ENCODE results near the gene HRC. TPM values are rescaled to one million over a fixed set of nuclear protein-coding genes. Genes with fewer than 3 reads are reported as not detected.
"Not testable (repeated sequence)": the region's sequence is repeated elsewhere in the genome, so short reads cannot be mapped to it uniquely, and the experiment has no call there.

Gene HRC
- total RNA-seq, 1 donor from 2014 or later: not detected

GRCh38 chr19:49190781-49191180 is 35.6 kb upstream of the HRC start:
- TF ChIP-seq CTCF (conservative IDR thresholded peaks at IDR 0.05; ENCODE audit: low read depth, low read length): no peak
- no peak overlapping the region for H3K4me3 ChIP-seq (ENCODE audit: low read depth, low read length)
- no peak for DNase-seq (ENCODE audit: low read depth)

- no peak for TF ChIP-seq CTCF (conservative IDR thresholded peaks at IDR 0.05; ENCODE audit: low read depth, low read length)
- DNase-seq (ENCODE audit: low read depth): no peak
- no peak overlapping the region for H3K4me3 ChIP-seq (ENCODE audit: low read depth, low read length)
Measured at GRCh38 chr19:49189259-49189658, 34.1 kb upstream of the HRC start.

- H3K4me3 ChIP-seq (ENCODE audit: low read depth, low read length): no peak overlapping the region
- no peak for DNase-seq (ENCODE audit: low read depth)
- no peak for TF ChIP-seq CTCF (conservative IDR thresholded peaks at IDR 0.05; ENCODE audit: low read depth, low read length)
Measured at GRCh38 chr19:49188626-49189200, 33.5 kb upstream of the HRC start.

- DNase-seq (ENCODE audit: low read depth): no peak
- no peak for TF ChIP-seq CTCF (conservative IDR thresholded peaks at IDR 0.05; ENCODE audit: low read depth, low read length)
- no peak overlapping the region for H3K4me3 ChIP-seq (ENCODE audit: low read depth, low read length)
Measured at GRCh38 chr19:49186108-49186507, 30.9 kb upstream of the HRC start.

GRCh38 chr19:49182848-49183375 is 27.7 kb upstream of the HRC start:
- no peak for DNase-seq (ENCODE audit: low read depth)
- TF ChIP-seq CTCF (conservative IDR thresholded peaks at IDR 0.05; ENCODE audit: low read depth, low read length): no peak

GRCh38 chr19:49182010-49182847 is 27.0 kb upstream of the HRC start:
- H3K4me3 ChIP-seq (ENCODE audit: low read depth, low read length); DNase-seq (ENCODE audit: low read depth): not testable (repeated sequence)

More at GRCh38 chr19:49182848-49183375, 27.7 kb upstream of the HRC start:
- H3K4me3 ChIP-seq (ENCODE audit: low read depth, low read length): no peak overlapping the region

GRCh38 chr19:49180659-49181058 is 25.5 kb upstream of the HRC start:
- no peak for TF ChIP-seq CTCF (conservative IDR thresholded peaks at IDR 0.05; ENCODE audit: low read depth, low read length)
- no peak overlapping the region for H3K4me3 ChIP-seq (ENCODE audit: low read depth, low read length)
- DNase-seq (ENCODE audit: low read depth): no peak
